ENCODE measurements around the gene SDK2.

Gene SDK2

DNA sequence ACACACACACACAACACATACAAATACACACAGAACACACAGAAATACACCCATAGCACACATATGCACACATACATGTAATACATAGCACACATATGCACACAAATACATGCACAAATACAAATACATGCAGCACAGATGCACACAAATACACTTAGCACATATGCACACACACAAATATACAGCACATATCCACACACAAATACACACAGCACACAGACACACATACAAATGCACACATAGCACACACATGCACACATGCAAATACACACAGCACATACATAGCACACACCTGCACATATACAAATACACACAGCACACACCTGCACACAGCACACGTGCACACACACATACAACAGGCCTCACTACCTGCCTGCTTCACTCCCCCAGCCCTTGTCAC is 49.6 kb downstream of the SDK2 start:
- no peak for DNase-seq (ENCODE audit: low read depth)
- TF ChIP-seq, protein P1, sequence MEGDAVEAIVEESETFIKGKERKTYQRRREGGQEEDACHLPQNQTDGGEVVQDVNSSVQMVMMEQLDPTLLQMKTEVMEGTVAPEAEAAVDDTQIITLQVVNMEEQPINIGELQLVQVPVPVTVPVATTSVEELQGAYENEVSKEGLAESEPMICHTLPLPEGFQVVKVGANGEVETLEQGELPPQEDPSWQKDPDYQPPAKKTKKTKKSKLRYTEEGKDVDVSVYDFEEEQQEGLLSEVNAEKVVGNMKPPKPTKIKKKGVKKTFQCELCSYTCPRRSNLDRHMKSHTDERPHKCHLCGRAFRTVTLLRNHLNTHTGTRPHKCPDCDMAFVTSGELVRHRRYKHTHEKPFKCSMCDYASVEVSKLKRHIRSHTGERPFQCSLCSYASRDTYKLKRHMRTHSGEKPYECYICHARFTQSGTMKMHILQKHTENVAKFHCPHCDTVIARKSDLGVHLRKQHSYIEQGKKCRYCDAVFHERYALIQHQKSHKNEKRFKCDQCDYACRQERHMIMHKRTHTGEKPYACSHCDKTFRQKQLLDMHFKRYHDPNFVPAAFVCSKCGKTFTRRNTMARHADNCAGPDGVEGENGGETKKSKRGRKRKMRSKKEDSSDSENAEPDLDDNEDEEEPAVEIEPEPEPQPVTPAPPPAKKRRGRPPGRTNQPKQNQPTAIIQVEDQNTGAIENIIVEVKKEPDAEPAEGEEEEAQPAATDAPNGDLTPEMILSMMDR (conservative IDR thresholded peaks at IDR 0.05; ENCODE audit: low read length) = no peak
- H3K4me3 ChIP-seq (ENCODE audit: low read length) = no peak overlapping the region

DNA sequence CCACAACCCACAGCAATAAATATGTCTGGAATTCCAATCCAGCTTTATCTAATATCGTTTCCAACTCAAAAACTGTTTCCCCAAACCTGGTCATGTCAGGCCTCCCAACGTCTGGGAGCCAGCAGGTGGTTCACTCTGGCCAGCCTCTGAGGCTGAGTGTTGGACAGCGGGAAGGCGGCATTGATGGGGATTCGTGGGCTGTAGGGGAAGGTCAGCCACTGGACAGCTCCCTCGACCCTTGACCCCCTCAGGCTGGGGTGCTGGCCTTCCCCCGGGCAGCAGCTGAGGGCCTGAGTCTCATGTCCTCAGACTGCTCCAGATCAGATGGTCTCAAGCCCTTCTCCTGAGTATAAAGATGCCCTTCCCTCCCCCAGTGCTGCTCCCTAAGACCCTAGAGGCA is 50.2 kb downstream of the SDK2 start:
- TF ChIP-seq, protein P1 (conservative IDR thresholded peaks at IDR 0.05; ENCODE audit: low read length) = no peak
- no peak for DNase-seq (ENCODE audit: low read depth)
- H3K4me3 ChIP-seq (ENCODE audit: low read length) = no peak overlapping the region

DNA sequence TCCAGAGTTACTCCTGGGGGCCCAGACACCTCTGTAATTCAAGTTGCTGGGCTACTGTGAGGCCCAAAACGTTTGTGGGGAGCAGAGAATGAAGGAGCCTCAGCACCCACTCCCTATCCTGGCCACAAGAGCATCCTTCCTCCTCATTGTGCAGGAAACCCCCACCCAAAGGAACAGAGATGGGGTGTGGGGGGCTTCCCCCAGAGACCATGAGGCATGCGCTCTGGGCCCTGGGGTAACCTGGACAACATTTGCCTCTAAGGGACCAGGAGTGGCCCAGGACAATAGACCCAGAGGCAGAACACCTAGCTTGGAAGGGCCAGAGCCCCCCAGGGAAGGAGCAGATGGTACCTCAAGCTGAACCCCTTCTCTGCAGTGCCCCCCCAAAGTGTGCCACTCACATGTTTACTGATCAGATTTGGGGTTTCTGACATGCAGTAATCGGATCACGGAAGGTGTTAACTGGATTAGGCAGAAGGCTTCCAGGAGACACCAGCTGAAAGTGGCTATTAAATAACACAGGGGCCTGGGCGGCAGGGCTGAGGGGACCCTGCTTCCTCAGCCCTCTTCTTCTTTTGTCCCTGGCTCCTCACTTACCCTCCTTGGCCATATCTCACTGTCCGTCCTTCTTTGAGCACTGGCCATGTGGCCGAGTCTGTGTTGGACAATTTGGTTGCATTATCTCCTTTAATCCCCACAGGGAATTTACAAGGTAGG is 50.8 kb downstream of the SDK2 start:
- H3K4me3 ChIP-seq (ENCODE audit: low read length) = no peak overlapping the region
- TF ChIP-seq, protein P1 (conservative IDR thresholded peaks at IDR 0.05; ENCODE audit: low read length) = no peak
- no peak for DNase-seq (ENCODE audit: low read depth)

DNA sequence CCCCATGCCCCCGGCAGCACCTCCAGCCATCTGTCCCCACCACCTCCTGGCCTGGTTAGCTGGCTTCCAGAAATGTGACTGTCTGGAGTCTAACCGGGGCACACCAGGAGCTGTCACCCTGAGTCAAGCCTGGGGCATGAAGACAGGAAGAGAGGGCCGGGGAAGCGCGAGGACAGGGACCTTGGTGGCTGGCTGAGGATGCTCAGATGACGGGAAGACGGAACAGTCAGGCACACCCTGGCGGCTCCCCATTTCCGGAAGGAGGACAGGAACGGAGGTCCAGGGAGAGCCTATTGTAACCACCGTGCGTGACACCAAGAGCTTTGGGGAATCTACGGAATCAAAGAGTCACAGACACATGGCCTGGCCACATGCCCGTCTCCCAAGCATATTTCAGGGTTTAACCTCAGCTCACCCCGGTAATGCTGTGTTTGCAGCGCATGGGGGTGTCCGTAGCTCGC is 51.7 kb downstream of the SDK2 start:
- H3K4me3 ChIP-seq (ENCODE audit: low read length) = no peak overlapping the region
- TF ChIP-seq, protein P1 (conservative IDR thresholded peaks at IDR 0.05; ENCODE audit: low read length) = no peak
- DNase-seq (ENCODE audit: low read depth) = peak; percentile 70

DNA sequence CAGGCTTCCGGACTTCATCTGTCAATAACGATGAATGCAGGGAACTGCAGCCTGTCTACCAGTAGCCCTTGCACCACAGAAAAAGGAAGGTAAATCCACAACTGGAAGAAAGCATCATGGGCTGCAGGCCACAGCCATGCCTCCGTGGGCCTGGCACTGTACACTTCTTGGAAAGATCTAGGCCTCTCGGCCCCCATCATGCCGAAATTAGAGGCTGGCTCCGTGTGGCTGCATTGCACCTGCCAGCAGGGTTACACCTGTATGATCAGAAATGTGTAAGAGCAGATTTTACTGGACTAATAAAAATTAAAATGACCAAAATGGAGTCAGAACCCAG is 52.2 kb downstream of the SDK2 start:
- TF ChIP-seq, protein P1 (conservative IDR thresholded peaks at IDR 0.05; ENCODE audit: low read length) = no peak
- no peak overlapping the region for H3K4me3 ChIP-seq (ENCODE audit: low read length)
- DNase-seq (ENCODE audit: low read depth) = no peak

DNA sequence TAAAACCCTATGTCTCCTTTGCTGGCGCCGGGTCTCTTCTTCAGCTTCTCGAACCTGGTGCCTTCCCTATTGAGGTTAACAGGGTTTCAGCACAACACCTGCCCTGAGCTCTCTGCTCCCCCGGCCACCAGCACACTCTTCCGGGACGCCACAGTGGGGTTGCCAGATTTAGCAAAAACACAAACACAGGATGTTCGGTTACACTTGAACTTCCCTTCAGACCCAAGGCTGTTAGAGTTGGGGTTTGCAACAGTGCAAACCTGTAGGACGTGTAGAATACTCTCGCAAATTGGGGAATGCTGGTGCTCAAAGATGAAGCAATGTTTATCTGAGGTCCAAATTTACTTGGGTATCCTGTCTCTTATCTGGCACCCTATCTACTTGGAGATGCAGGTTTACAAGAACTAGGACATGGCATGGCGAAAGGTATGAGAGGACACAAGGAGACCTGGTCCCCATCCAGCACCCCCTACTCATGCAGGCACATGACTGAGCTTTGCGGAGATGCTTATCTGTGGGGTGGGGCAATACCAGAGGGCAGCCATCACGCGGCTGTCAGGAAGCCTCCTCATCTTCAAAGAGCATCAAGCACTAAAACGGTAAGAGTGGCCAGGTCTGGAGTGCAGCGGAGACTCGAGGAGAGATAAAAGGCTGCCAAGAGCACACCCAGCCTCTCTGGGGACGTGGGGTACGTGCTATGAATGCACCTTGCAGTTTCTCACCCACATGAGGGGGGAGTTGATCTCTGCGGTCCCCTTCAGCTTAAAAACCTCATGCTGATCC is 52.8 kb downstream of the SDK2 start:
- DNase-seq (ENCODE audit: low read depth) = no peak
- TF ChIP-seq, protein P1 (conservative IDR thresholded peaks at IDR 0.05; ENCODE audit: low read length) = no peak
- H3K4me3 ChIP-seq (ENCODE audit: low read length) = no peak overlapping the region
